Adrenal gland (tissue), 5 donors: ENCODE measurements around the gene TXNDC11.

Experiments used
- CTCF ChIP-seq, 6 experiments: fragments of 450-650 bp in 4 of 6; fragments of 200-600 bp in 2 of 6; sonication (generic) in 1 of 6; IDR thresholded peaks; 1 replicate in 5 of 6; 2 replicates in 1 of 6; pipeline versions ENCODE4 v1.5.1 to v1.8.0; 2016 to 2021; ENCODE audit warnings: antibody characterized with exemption in 6 of 6, mild to moderate bottlenecking in 2 of 6, moderate library complexity in 1 of 6
- POLR2A ChIP-seq, 2 donors: fragments of 450-650 bp; IDR thresholded peaks; one replicate each; pipeline ENCODE4 v1.6.1; 2017; ENCODE audit warnings: antibody characterized with exemption in 2 of 2, mild to moderate bottlenecking in 2 of 2, moderate library complexity in 1 of 2
- donor health status: DM: no; HTN: no; CAD: no.

GRCh38 chr16:11633113-11633512 is 109.5 kb downstream of the TXNDC11 start:
- TF ChIP-seq POLR2A (IDR thresholded peaks at IDR 0.05): no peak
- TF ChIP-seq CTCF (IDR thresholded peaks at IDR 0.05): no peak
